Limb (tissue), 2 donors: ENCODE measurements around the gene LRP1.

Experiments
- DNase-seq, 2 donors: peaks; one replicate each; pipeline ENCODE4 v3.0.0-alpha.2; 2016; ENCODE audit errors: extremely low spot score in 2 of 2

Gene LRP1

DNA sequence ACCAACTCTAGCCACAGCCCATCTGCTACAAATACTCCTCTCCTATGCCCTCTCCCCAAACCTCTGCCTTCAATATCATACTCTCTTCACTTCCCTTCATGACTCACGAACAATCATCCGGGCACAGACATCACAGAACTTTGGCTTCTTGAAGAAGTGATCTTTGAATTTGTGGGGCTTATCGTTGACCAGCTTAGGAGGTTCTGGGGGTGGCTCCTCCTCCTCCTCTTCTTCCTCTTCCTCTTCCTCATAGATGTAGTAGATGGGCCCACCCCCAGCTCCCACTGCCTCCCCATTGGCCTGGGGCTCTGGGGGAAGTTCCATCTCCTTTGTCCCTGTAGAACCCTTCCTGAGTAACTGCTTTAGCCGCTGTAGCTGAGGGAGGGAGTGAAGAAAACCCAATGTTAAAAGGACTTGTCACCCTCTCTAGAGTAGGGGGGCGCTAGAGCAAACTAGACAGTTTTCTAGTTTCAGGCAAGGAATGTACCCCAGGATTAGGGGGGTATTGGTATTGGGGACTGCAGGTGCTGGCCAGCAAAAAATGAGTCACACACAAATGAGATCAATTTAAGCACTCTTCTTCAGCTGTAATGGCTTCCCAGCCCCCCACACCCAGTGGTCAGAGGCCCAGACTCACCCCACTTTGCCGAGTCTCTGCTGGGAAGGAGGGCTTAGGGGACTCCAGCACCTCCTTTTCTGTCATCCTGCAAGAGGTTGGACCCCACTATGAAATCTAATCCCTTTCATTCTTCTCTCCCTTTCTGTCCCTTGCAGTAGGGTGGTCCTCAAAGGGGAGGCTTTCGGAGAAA is 120.9 kb downstream of the LRP1 start:
- no peak for DNase-seq

DNA sequence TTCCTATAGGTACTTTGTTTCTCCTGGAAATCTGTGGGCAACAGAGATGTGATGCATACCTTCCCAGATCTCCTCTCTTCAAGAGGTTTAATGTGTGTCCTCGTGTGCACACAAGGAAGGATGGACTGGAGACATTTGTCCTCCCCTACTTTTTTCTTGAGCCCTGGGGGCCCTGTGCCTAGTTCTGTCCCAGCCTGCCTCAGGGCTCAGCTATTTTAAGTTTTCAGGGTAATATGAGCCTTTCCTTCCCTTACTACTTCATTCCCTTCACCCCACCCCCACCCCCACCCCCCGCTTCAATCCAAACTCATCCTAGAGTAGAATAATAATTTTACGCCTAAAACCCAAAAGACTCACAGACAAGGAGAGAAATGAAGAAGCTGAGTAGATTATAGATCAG is 122.3 kb downstream of the LRP1 start:
- no peak for DNase-seq

DNA sequence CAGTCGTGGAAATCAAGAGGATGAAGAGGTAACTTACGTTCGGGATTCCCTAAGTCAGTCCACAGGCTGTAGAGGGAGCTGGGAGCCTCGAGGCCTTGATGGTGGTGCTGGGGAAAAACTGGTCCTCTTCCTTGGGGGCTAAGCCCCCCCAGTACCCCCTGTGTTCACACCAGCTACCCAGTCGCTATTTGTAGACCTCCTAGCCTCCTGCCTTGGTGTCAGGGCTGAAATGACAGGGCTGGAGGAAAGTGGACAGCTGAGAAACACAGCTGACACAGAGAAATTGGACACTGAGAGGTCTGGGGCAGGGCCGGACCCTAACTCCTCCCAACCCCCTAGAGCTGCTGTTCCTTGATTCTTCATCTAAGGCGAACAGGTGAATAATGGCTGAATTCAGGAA is 122.7 kb downstream of the LRP1 start, which contains the start of gene STAC3:
Gene STAC3 (minus strand): TSS at position 232 of the 400 bp plus-strand sequence. CDS start 1,551 bp downstream, outside the sequence.
- no peak for DNase-seq

DNA sequence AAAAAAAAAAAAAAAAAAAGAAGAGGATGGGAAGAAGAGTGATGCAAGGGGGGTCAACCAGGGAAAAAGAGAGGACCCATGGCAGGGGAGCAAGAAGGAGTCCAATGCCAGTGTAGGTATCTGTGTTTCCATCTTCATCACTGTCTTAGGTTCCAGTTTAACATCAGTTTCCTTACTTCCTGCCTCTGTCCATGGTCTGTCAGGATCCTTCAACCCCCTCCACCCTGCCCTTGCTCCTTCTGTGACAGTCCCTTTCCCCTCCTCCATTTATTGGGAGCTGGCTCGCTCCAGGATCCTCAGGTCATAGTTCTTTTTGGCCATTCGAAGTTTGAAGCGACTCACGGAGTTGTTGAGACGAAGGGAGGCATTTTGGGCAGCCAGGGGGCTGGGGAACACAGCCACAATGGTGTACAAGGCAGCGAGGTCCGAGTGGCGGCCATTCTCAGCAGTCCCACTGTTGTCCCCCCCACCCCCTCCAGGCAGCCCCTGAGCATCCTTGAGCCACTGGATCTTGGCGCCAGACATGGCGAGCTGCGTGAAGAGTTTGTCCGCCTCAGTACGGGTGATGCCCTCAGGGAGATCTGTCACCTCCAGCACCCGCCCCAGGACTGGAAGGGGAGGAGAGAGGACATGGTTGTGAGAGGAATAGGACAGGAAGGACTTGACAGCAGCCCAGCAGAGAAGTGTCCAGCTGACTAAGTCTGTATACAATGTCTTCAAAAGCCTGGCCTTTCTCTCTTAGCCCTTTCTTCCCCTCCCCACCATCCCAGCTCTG is 126.4 kb downstream of the LRP1 start:
- DNase-seq: no peak

DNA sequence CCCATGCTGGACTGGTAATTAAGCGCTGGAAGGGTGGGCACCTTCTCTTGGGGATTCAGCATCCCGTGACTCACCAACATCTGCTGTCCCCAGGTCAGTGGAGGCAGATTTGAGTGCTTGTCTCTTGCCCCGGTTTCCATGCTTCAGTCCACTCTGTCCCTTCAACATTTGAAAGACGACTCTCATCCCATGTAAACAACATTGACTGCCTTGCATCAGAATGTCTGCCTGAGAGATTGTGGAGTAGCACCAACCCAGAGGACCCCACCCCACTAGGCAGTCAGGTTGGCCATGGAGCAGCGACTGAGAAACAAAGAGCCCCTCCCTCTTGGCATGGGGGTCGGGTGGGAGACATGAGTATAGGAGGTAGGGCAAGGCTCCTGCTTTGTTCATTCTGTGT is 127.6 kb downstream of the LRP1 start:
- no peak for DNase-seq

DNA sequence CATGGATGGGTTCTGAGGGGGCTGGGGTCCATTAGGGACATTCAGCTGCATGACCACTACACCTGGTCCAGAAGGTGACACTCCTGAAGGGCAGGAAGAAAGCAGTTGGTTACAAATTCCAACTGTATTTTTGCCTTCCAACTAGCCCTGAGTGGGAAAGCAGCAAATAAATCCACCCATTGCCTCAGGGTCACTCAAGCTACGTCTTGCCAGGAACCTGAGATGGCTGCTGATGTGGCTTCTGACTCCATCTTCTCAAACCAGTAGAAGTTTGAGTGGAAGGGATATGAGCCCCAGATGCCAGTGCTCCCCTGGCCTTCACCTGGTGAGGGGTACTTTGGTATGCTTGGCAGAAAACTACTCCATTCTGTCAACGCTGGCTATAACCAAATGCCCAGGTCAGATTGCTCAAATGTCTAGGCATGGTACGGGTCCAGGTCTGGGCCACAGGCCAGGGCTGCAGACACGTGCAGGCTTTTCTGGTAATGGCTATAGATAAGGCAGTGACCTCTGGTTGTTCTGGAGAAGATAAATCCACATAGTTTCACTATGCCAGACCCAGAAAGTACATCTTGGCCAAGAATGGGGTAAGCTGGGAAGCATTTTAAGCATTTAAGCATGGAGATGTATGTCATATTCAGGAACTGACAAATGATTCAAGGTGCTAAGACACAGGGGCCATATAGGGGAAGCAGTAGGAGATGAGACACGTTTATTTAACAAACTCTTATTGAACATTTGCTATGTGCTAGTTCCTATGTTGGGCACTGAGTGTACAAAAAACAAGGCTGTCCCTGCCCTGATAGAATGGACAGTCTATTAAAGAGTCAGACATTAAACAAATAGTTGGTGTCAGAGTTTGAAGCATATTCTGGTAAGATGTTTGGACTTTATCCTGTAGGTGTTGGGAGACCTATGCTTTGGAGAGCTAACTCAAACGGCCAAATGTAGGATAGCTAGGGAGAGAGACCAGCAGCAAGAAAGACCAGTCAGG is 131.0 kb downstream of the LRP1 start:
- no peak for DNase-seq

DNA sequence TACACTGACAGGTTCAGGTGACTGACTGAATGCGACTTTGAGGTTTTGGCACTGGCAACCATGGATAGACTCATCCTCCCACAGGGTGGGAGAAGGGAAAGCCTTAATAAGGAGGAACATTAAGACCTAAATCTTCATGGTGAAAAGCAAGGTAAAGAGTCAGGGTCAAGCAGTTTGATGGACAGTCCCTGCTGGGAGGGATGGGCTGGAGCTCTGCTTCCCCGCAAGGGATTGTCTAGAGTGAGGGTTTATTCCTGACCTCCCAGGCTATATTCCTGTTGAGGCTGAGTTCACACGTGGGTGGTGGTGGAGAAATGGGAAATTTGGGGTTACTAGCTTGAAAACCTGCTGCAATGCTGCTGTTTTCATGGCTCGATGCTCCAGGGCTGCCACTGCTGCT is 132.1 kb downstream of the LRP1 start:
- no peak for DNase-seq

DNA sequence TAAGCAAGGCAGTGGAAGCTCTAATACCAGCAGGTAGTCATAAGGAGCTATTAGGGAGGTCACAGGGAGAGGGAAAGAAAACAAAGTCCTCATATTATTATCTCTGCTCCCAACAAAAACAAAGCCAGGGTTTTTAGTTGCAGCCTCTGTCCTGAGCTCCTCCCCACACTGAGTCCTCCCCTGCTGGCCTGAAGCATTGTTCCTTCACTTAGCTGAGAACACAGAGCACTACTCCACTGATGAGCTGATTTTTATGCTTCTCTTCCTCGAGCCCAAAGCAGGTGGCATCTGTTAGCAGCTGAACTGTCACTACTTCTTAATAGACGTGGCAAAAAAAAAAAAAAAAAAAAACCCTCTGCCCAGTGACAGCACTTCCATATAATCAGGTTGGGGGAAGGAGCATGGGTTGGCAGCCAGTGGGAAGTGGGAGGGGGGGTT is 133.2 kb downstream of the LRP1 start:
- DNase-seq: no peak

DNA sequence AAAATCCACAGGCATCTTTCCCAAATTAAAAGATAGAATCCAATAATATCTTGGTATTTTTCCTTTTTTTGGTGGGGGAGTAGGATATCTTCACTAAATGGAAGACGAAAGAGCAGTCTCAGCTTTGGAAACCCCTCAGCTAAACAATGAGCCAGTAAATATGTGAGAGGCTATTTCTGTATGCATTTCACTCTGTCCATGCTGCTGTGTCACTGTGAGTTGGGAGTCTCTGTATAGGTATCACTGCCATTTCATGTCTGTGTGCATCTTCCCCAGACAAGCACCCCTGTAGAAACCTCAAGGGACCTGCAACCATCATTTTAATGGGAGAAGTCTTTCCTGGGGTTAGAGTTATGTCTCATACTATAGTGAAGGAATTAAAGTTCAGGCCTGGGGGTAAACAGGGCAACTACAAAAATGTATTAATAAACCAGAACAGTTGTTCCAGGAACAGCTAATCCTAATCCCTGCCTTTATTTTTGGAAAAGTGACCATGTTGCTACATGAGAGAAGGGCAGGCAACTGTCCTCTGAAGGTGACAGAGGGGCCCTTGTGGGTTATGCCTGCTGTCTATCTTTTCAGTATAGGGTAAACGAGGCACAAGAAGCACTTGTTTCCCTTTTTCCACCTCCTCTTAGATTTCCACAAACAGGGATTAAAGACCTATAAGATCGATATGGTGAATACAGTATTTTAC is 134.0 kb downstream of the LRP1 start:
- DNase-seq: no peak
